HEK293 (cell line): ENCODE measurements around the gene CTSA.

Experiments
- CTCF ChIP-seq: fragments of 450-650 bp; formaldehyde crosslinking; IDR thresholded peaks from 2 replicates; pipeline ENCODE4 v1.5.1; 2016; ENCODE audit warnings: missing biosample characterization, missing genetic modification characterization
- GLI4 ChIP-seq: fragments of 450-650 bp; formaldehyde crosslinking; IDR thresholded peaks from 2 replicates; pipeline ENCODE4 v1.5.1; 2016; ENCODE audit warnings: missing biosample characterization, missing genetic modification characterization
- KLF1 ChIP-seq: fragments of 450-650 bp; formaldehyde crosslinking; IDR thresholded peaks from 2 replicates; pipeline ENCODE4 v1.5.1; 2016; ENCODE audit warnings: missing biosample characterization, missing genetic modification characterization
- OVOL3 ChIP-seq: fragments of 450-650 bp; formaldehyde crosslinking; IDR thresholded peaks from 2 replicates; pipeline ENCODE4 v1.5.1; 2016; ENCODE audit warnings: missing biosample characterization, missing genetic modification characterization
- REST ChIP-seq: fragments of 450-650 bp; formaldehyde crosslinking; IDR thresholded peaks from 2 replicates; pipeline ENCODE4 v1.5.1; 2016; ENCODE audit warnings: missing biosample characterization, missing genetic modification characterization
- YY2 ChIP-seq: fragments of 450-650 bp; formaldehyde crosslinking; IDR thresholded peaks from 2 replicates; pipeline ENCODE4 v1.5.1; 2016; ENCODE audit warnings: missing biosample characterization, missing genetic modification characterization
- ZBTB1 ChIP-seq: fragments of 450-650 bp; formaldehyde crosslinking; IDR thresholded peaks from 2 replicates; pipeline ENCODE4 v1.5.1; 2016; ENCODE audit warnings: missing biosample characterization, missing genetic modification characterization
- ZBTB44 ChIP-seq: fragments of 450-650 bp; IDR thresholded peaks from 2 replicates; pipeline ENCODE4 v1.5.1; 2018; ENCODE audit warnings: missing biosample characterization, mild to moderate bottlenecking, missing genetic modification characterization
- ZNF132 ChIP-seq: fragments of 450-650 bp; formaldehyde crosslinking; IDR thresholded peaks from 2 replicates; pipeline ENCODE4 v1.5.1; 2017; ENCODE audit warnings: missing biosample characterization, missing genetic modification characterization, borderline replicate concordance
- ZNF26 ChIP-seq: fragments of 450-650 bp; formaldehyde crosslinking; IDR thresholded peaks from 2 replicates; pipeline ENCODE4 v1.5.1; 2016; ENCODE audit warnings: missing biosample characterization, missing genetic modification characterization
- ZNF280D ChIP-seq: fragments of 450-650 bp; formaldehyde crosslinking; IDR thresholded peaks from 2 replicates; pipeline ENCODE4 v1.5.1; 2016; ENCODE audit warnings: missing biosample characterization, missing genetic modification characterization
- ZNF335 ChIP-seq: fragments of 450-650 bp; formaldehyde crosslinking; conservative IDR thresholded peaks from 2 replicates; pipeline ENCODE4 v1.5.1; 2016; ENCODE audit warnings: missing biosample characterization, missing genetic modification characterization
- ZNF398 ChIP-seq: fragments of 450-650 bp; formaldehyde crosslinking; IDR thresholded peaks from 2 replicates; pipeline ENCODE4 v1.5.1; 2017; ENCODE audit warnings: missing biosample characterization, missing genetic modification characterization
- ZNF449 ChIP-seq: fragments of 450-650 bp; formaldehyde crosslinking; IDR thresholded peaks from 2 replicates; pipeline ENCODE4 v1.5.1; 2017; ENCODE audit warnings: missing biosample characterization, mild to moderate bottlenecking, missing genetic modification characterization, moderate library complexity
- ZNF624 ChIP-seq: fragments of 450-650 bp; formaldehyde crosslinking; IDR thresholded peaks from 2 replicates; pipeline ENCODE4 v1.5.1; 2017; ENCODE audit warnings: missing biosample characterization, missing genetic modification characterization
- ZNF639 ChIP-seq: fragments of 450-650 bp; formaldehyde crosslinking; IDR thresholded peaks from 2 replicates; pipeline ENCODE4 v1.5.1; 2016; ENCODE audit warnings: missing biosample characterization, missing genetic modification characterization

CTSA gene

GRCh38 chr20:45890985-45891983 is at the start of gene CTSA, which contains the start of gene NEURL2 (continued):
- TF ChIP-seq REST (peak; percentile 58), OVOL3 (tag by site-specific recombination) (peak; percentile 83), ZNF624 (tag by site-specific recombination) (no peak), ZNF26 (tag by site-specific recombination) (no peak), ZBTB44 (tag by site-specific recombination) (no peak), ZNF132 (tag by site-specific recombination) (no peak), KLF1 (tag by site-specific recombination) (peak; percentile 86), CTCF (tag by site-specific recombination) (peak; percentile 59), ZNF639 (peak; percentile 81), ZNF280D (no peak), ZNF398 (tag by site-specific recombination) (peak; percentile 60), ZNF449 (tag by site-specific recombination) (no peak), GLI4 (0 out of 2 replicates have a peak, but pooled peaks have one; percentile 43), ZBTB1 (no peak), ZNF335 (tag by site-specific recombination) (peak; percentile 96), YY2 (tag by site-specific recombination) (peak; percentile 96)
